Esophagus squamous epithelium (tissue), 5 donors: ENCODE measurements around the gene APBA2. TPM values are rescaled to one million over a fixed set of nuclear protein-coding genes. Genes with fewer than 3 reads are reported as not detected.

Source experiments
- DNase-seq: peaks from one replicate; lab custom pipeline; 2025; lab: John Stamatoyannopoulos, UW
- H3K27ac ChIP-seq, 4 donors: fragments of 200-600 bp; sonication (generic); one replicate each; pipeline ENCODE4 v1.5.1; 2016 to 2019; ENCODE audit warnings: mild to moderate bottlenecking in 1 of 4
- H3K27me3 ChIP-seq, 4 donors: fragments of 200-600 bp; sonication (generic); 1 replicate in 3 of 4; 2 replicates in 1 of 4; pipeline versions ENCODE4 v1.5.1 to v1.6.0; 2017 to 2021; ENCODE audit warnings: antibody characterized with exemption in 1 of 4
- H3K36me3 ChIP-seq, 3 donors: fragments of 200-600 bp; sonication (generic); one replicate each; pipeline ENCODE4 v1.5.1; 2016 to 2019
- H3K4me1 ChIP-seq, 3 donors: fragments of 200-600 bp; sonication (generic); one replicate each; pipeline ENCODE4 v1.5.1; 2017 to 2019
- H3K4me3 ChIP-seq, 4 donors: fragments of 200-600 bp; sonication (generic); 1 replicate in 3 of 4; 2 replicates in 1 of 4; pipeline ENCODE4 v1.5.1; 2016 to 2019; ENCODE audit warnings: mild to moderate bottlenecking in 2 of 4, moderate library complexity in 1 of 4
- H3K9me3 ChIP-seq, 3 donors: fragments of 200-600 bp; sonication (generic); one replicate each; pipeline ENCODE4 v1.5.1; 2016 to 2019
- POLR2A ChIP-seq, 4 donors: fragments of 450-650 bp; IDR thresholded peaks; one replicate each; pipeline ENCODE4 v1.6.1; 2017; ENCODE audit warnings: antibody characterized with exemption in 4 of 4, mild to moderate bottlenecking in 4 of 4, moderate library complexity in 3 of 4
- WGBS, 2 donors: methylation state at CpG; one replicate each; pipeline ENCODE4 v1.1.5; 2018; 5-methylcytosine and 5-hydroxymethylcytosine counted together
- intact Hi-C: fragments of 100-400 bp; cut with DNase I; formaldehyde crosslinking; loops from one replicate; pipeline ENCODE4 v1.15.0; 2022
- total RNA-seq, 4 donors: library from RNA; depleted of rRNA; stranded (reverse); fragments of >200 nt; gene quantifications; one replicate each; pipeline ENCODE4 v1.1.0, GENCODE V29; 2016
- TF ChIP-seq, protein P1 (sequence below), 6 experiments: fragments of 450-650 bp in 4 of 6; fragments of 200-600 bp in 2 of 6; sonication (generic) in 2 of 6; IDR thresholded peaks; one replicate each; pipeline ENCODE4 v1.5.1; 2016 to 2019; ENCODE audit warnings: antibody characterized with exemption in 6 of 6, mild to moderate bottlenecking in 4 of 6, moderate library complexity in 4 of 6
- donor health status: DM: yes; HTN: yes; CAD: no.

Gene APBA2
- total RNA-seq, 4 donors from 2014 or later = 0.82 to 9.9 (median 1.6) TPM

DNA sequence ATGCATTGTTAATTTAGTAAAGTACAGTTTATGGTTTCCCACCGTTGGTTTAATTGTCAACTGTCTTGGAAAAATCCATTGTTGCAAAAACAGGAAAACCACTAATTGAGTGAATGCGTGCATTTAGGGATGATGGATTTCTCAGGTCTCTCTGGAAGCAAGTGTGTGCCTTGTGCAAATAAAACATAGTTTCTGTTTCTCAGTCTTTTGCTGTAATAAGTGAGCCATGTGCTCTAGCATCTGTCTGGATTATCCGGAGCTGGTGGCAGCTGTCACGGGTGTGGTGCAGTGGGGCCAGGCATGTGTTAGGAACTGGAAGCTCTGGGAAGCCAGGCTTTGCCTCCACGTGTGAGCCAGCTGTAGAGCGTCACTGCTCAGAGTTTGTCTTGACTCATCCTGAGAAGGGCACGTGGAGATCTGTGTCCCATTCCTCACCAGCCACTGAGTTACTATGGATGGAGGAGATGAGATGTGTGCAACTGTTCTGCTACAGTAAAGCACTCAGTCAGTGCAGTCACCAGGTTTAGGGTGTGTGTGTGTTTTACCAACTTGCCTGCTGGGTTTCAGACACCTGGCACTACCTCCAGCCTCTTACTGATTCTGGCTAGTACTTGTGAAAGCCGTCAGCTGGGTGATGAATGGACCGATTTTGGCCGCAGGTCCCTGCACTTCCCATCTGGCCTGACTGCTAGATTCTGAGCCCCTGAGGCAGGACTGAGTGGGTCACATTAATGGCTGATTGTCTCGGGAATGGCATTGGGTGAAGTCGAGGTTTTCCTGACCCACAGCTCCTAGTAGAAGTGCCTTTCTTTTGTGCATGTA, 7.2 kb downstream of the APBA2 start:
- intact Hi-C loops = no loop called here
- TF ChIP-seq POLR2A (IDR thresholded peaks at IDR 0.05) = no peak
- TF ChIP-seq, protein P1, sequence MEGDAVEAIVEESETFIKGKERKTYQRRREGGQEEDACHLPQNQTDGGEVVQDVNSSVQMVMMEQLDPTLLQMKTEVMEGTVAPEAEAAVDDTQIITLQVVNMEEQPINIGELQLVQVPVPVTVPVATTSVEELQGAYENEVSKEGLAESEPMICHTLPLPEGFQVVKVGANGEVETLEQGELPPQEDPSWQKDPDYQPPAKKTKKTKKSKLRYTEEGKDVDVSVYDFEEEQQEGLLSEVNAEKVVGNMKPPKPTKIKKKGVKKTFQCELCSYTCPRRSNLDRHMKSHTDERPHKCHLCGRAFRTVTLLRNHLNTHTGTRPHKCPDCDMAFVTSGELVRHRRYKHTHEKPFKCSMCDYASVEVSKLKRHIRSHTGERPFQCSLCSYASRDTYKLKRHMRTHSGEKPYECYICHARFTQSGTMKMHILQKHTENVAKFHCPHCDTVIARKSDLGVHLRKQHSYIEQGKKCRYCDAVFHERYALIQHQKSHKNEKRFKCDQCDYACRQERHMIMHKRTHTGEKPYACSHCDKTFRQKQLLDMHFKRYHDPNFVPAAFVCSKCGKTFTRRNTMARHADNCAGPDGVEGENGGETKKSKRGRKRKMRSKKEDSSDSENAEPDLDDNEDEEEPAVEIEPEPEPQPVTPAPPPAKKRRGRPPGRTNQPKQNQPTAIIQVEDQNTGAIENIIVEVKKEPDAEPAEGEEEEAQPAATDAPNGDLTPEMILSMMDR (IDR thresholded peaks at IDR 0.05) = no peak
- WGBS, 2 donors = 17 to 30% methylated on average over 6 to 8 of the region's 12 CpGs
- H3K36me3 ChIP-seq = no peaks in the 10 kb centered on the region
- peaks cover 0 to 9% (median 0%) of the 10 kb centered on the region in 4 donors for H3K27me3 ChIP-seq
- no peak for DNase-seq
- no peak overlapping the region for H3K4me3 ChIP-seq
- no peak overlapping the region for H3K27ac ChIP-seq
- no peaks in the 10 kb centered on the region for H3K9me3 ChIP-seq
- H3K4me1 ChIP-seq = peaks cover 0 to 6% (median 0%) of the 10 kb centered on the region in 3 donors

DNA sequence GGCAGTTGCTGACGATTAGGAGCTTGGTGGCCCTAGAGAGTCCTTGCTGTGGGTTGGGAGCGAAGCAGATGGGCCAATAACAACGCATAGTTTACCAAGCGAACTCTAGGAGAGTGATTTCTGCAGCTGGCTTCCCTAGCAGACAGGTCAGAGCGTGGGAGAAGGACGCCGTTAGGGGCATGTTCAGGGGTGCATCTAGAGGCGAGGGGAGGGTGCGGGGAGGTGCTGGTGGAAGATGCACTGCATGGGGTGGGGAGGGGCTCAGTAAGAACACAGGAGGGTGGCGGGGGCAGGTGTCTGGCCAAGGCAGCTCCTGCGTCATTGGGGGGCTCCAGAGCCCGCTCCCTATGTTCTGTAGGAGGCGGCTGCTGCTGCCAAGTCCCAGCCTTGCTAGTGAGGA, 8.9 kb downstream of the APBA2 start:
- TF ChIP-seq, protein P1 (IDR thresholded peaks at IDR 0.05) = no peak
- no peak for TF ChIP-seq POLR2A (IDR thresholded peaks at IDR 0.05)
- Histone ChIP-seq H3K27me3 (no peaks in the 10 kb centered on the region), H3K9me3 (no peaks in the 10 kb centered on the region), H3K27ac (no peak overlapping the region), H3K4me1 (peaks cover 0 to 6% (median 0%) of the 10 kb centered on the region in 3 donors), H3K4me3 (no peak overlapping the region), H3K36me3 (no peaks in the 10 kb centered on the region)
- 90% methylated on average over 13 of the region's 13 CpGs for WGBS, 2 donors
- intact Hi-C loops = no loop called here
- DNase-seq = no peak

DNA sequence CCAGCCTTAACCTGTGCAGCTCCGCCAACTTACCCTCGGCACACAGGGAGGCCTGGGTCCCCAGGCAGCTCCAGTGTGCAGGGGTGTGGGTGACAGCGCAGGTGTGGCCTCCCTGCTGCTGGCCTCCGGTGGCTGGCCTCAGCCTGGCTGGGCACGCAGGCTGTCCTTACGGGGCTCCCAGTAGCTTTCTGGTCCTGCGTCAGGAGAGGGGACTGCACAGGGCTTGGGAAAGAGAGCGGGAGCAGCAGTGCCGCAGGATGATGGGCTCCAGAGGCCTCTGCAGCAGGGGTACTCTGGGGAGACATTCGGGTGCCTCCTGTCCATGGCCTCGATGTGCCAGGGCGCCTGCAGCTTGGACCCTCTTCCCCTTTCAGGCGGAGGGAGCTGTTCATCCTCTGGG, 9.4 kb downstream of the APBA2 start:
- intact Hi-C loops = no loop called here
- H3K9me3 ChIP-seq = no peaks in the 10 kb centered on the region
- H3K27me3 ChIP-seq = no peaks in the 10 kb centered on the region
- TF ChIP-seq, protein P1 (IDR thresholded peaks at IDR 0.05) = no peak
- no peak for TF ChIP-seq POLR2A (IDR thresholded peaks at IDR 0.05)
- H3K4me3 ChIP-seq = no peak overlapping the region
- H3K36me3 ChIP-seq = no peaks in the 10 kb centered on the region
- no peak overlapping the region for H3K27ac ChIP-seq
- peaks cover 0 to 6% (median 0%) of the 10 kb centered on the region in 3 donors for H3K4me1 ChIP-seq
- 87 to 91% methylated on average over 4 to 5 of the region's 13 CpGs for WGBS, 2 donors
- no peak for DNase-seq

DNA sequence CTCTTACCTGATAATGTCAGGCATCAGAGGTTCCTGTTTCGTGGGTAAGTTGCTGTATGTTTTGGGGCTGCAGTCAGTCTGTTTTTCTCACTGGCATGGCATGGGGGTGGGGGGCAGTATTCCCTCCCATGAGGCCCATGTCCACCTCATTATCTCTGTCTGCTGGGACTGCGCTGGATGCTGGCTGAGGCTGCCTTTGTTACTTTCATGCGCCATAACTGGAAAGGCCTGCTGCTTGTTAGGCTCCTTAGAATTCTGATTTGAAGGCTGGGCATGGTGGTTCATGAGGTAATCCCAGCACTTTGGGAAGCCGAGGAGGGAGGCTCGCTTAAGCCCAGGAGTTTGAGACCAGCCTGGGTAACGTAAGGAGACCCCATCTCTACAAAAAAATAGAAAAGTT, 9.8 kb downstream of the APBA2 start:
- Histone ChIP-seq H3K4me1 (peaks cover 0 to 6% (median 0%) of the 10 kb centered on the region in 3 donors), H3K9me3 (no peaks in the 10 kb centered on the region), H3K36me3 (no peaks in the 10 kb centered on the region), H3K4me3 (no peak overlapping the region), H3K27ac (no peak overlapping the region), H3K27me3 (no peaks in the 10 kb centered on the region)
- TF ChIP-seq POLR2A (IDR thresholded peaks at IDR 0.05) = no peak
- TF ChIP-seq, protein P1 (IDR thresholded peaks at IDR 0.05) = no peak
- WGBS, 2 donors = 82 to 100% methylated on average over 2 to 6 of the region's 6 CpGs
- intact Hi-C loops = no loop called here
- DNase-seq = no peak

DNA sequence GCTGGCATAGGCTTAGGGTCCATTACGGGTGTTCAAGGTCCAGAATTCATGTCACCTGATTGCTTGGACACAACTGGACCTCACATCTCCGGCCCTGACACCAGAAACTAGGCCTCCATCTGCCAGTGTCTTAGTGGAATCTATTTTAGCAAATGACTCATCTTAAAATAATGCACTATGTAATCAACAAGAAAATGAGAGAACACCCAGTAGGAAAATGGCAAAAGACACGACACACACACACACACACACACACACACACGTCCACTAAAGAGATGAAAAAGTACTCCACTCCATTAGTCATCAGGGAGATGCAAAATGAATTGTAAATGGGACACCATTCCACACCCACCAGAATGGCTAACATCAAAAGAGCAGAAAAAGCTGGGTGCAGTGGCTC, 11.2 kb downstream of the APBA2 start:
- Histone ChIP-seq H3K4me1 (peaks cover 0 to 6% (median 0%) of the 10 kb centered on the region in 3 donors), H3K27ac (no peak overlapping the region), H3K36me3 (no peaks in the 10 kb centered on the region), H3K9me3 (no peaks in the 10 kb centered on the region), H3K4me3 (no peak overlapping the region), H3K27me3 (no peaks in the 10 kb centered on the region)
- TF ChIP-seq, protein P1 (IDR thresholded peaks at IDR 0.05) = no peak
- no peak for TF ChIP-seq POLR2A (IDR thresholded peaks at IDR 0.05)
- intact Hi-C loops = no loop called here
- no peak for DNase-seq
- WGBS, 2 donors = 47 to 49% methylated on average over 4 of the region's 4 CpGs
